ENCODE results near the gene CDC42BPB.

- TF ChIP-seq BHLHE40 (IDR thresholded peaks at IDR 0.05; ENCODE audit: low read depth, low read length) (no peak), MXI1 (IDR thresholded peaks at IDR 0.05; ENCODE audit: borderline replicate concordance, low read depth, low read length) (no peak), POLR2A (IDR thresholded peaks at IDR 0.05; ENCODE audit: low read depth, low read length) (no peak), CTCF (conservative IDR thresholded peaks at IDR 0.05; ENCODE audit: low read depth, low read length) (no peak), RAD21 (IDR thresholded peaks at IDR 0.05; ENCODE audit: low read length) (no peak), FOS (IDR thresholded peaks at IDR 0.05; ENCODE audit: low read depth, low read length) (no peak), CHD1 (IDR thresholded peaks at IDR 0.05; ENCODE audit: low read depth, low read length) (no peak)
Observed at GRCh38 chr14:102964152-102964730, 93.1 kb downstream of the CDC42BPB start.
